Activated gamma-delta T cell treated with Interleukin-2 at 50 U/mL for 16 hours (primary cell): Measurements from ENCODE around the gene CEBPG.
A peak's percentile ranks its signal among the peaks of the same experiment; 100 is the strongest.

Experiments used
- DNase-seq: peaks from one replicate; pipeline ENCODE4 v3.0.0-alpha.2; 2020

CEBPG gene

DNA sequence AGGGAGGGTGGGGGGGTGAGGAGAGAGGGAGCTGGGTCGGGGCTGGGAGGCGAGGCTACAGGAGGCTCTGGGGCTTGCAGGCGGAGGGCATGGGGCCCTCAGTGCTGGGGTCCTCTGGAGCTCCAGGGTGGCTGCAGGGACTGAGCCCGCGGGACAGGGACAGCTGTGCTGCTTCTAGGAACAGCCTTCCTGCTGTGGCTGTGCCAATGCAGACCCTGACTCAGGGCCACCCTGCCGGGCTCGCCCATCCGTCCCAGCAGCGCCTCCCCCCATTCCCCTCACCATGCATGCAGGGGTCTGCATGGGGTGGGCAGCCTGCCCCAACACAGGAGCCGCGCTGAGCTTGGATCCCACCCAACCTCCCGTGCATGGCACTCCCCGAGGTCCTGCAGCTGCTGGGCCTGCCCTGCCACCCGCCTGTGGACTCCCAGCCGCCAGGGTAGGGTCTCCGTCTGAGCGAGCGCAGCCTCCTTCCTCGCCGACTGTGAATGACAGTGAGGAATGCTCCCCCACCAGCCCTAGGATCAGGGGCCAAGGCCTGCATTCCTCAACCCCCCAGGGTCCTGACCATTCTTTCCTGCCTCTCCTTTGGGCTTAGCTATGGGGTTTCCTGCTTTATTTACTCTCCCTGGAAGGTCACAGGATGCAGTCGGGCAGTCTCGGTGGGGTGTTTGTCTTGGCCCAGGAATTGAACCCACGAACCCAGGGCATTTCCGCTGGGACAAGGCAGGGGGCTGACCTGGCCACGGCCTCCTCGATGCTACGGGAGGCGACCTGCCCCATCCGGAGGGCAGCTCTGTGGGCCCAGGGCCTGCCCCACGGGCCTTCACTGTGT is 23.4 kb downstream of the CEBPG start:
- DNase-seq: no peak

DNA sequence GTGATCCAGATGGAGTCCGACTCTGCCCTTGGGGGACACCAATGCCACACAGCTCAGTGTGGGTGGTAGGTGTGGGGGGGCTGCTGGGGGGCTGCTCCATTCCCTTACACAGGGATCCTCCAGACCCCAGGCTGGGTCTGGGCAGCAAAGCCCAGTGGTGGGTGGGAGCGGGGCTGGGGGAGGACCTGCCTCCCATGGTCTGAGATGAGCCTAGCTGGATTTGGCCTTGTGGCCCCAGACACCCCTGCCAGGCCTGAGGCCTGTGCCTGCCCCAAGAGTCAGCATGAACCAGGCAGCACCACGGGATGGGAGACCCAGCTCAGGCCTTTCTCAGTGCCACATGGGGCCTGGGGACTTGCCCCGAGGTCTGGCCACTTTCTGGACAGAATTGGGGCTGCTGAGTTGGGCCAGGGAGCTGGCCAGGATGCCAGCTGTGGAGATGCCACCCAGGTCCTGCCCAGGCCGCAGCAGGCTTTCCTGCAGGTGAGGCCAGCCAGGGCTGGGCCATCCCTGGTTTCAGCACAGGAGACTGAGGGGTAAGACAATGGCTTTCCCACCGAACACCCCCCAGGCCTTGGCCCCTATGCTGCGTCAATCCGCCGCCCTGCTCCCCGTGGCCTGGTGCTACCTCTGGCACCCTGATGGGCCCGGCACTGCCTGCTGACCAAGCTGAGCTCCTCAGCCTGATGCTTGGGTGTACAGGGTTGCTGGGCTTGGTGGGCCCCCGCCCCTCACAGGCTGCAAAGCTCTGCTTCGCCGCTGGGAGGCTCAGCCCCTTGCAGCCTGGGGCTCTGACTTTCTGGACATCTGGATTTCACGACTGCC is 24.2 kb downstream of the CEBPG start:
- DNase-seq: no peak

DNA sequence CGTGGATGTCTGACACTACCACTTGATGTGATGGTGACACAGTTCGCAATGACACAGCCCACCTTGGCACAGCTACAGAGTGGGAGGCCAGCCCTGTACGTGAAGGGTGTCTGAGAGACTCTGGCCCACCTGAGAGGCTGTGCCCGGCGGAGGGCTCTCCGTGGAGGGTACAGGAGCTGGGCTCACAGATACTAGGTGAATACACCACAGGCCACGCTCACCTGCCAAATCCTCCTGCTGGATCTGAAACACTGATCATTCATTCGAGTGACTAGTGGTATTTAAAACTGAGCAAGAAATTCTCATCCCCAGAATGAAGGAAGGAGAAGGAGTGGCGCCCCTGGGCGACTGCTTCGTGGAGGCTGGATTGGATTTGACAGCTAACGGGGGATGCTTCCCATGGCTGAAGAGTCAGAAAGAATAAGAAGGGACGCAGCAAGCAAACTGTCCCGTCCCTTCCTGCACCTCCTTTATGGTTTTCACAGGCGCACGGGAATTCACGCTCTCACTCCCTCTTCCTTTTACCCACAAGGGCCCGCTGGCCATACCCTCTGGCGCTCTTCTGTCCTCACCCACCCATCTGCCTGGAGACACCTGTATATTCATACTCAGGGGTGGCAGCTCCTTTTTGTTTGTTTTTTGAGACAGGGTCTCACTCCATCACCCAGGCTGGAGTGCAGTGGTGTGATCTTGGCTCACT is 25.0 kb downstream of the CEBPG start:
- DNase-seq: no peak

DNA sequence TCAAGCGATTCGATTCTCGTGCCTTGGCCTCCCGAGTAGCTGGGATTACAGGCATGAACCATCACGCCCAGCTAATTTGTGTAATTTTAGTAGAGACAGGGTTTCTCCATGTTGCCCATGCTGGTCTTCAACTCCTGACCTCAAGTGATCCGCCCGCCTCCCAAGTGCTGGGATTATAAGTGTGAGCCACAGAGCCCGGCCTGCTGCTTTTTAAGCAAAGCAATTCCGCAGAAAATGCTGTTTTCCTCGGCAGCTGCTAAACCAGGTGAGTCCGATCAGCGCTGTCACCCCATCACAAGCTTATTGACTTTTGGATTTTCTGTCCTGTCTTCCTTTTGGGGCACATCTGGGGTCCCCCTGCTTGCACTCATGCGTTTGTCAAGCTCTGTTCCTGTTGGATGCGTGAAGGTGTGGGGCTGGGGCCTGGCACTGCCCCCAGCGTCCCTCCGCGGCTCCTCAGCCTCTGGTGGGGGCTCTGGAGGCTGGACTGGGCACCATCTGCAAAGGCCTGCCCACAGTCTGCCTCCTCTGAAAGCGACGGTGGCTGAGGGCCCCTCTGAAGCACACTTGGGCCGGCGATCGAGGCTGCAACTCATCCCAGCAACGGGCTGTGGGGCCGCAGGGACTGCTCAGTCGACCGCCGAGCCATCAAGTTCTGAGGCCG is 25.7 kb downstream of the CEBPG start:
- no peak for DNase-seq

DNA sequence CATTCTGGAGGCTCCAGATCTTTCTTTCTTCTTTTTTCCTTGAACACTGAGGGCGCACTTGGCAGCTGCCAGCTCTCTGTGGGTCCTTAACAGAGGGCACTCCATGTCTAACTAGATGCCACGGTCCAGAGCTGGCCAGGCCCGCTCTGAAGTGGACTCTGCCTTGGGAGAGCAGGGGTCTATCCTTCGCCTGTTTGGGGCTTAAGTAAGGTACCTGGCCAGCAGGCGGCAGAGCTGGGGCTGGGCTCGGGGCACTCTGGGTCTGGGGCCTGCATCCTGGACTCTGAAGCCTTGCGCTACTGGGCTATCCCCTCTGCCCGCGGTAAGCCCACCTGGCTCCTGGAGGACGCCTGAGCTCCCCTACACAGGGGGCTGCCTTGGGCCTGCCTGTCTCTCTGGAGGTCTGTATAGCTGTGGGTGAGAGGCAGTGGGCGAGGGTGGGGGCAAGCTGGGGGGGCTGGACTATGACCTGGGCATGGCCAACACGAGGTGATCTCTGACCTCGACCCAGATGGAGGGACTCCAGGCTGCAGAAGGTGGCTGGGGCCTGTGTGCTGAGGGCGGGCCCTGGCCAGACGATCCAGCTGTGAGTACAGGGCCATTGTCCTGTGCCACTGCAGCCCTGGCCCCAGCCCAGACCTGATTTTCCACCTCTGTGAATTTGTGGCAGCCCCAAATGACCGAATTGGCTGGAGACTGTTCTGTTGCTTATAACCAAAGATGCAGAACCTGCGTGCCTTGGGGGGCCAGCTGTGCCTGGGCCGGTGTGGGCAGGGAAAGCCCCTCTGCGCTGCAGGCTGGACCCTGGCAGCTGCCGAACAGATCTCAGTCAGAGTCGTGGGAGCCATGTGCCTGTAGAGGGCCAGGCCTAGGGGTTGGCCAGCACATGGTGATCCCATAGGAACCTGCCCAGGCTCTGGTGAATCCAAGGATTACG is 26.5 kb downstream of the CEBPG start:
- DNase-seq: no peak

DNA sequence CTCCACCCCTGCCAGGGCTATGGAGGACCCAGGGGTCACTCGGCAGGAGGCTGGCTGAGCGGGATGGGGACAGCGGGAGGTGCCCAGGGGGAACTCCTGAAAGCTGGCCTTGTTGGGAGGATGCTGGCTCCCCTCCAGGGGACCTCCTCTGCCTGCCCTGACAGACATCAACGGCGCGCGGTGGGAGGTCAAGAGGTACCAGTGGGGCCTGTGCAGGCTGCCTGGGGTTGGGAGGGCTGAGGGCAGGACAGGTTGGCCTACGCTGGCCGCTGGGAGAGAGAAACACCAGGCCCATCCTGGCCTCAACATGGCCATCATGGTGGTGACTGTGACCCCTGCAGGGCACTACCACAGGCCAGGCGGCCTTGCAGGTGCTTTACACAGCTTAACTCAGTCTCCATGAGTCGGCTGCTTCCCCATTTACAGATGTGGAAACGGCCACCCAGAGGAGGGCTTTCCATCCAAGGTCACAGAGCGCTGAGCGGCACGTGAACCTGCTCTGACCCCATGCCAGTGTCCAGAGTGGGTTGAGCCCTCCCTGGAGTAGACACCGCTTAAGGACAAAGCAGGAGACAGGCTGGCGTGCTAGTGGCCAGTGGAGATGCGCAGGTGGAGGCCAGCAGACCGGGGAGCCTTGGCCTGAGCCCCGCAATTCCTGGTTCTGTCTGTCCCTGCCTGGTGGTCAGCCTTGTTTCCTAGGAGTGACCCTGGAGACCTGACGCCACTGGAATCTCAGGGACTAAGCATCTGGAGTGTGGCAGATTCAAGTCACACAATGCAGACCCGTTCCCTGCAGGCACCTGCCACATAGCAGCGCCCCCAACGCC is 27.6 kb downstream of the CEBPG start:
- no peak for DNase-seq

DNA sequence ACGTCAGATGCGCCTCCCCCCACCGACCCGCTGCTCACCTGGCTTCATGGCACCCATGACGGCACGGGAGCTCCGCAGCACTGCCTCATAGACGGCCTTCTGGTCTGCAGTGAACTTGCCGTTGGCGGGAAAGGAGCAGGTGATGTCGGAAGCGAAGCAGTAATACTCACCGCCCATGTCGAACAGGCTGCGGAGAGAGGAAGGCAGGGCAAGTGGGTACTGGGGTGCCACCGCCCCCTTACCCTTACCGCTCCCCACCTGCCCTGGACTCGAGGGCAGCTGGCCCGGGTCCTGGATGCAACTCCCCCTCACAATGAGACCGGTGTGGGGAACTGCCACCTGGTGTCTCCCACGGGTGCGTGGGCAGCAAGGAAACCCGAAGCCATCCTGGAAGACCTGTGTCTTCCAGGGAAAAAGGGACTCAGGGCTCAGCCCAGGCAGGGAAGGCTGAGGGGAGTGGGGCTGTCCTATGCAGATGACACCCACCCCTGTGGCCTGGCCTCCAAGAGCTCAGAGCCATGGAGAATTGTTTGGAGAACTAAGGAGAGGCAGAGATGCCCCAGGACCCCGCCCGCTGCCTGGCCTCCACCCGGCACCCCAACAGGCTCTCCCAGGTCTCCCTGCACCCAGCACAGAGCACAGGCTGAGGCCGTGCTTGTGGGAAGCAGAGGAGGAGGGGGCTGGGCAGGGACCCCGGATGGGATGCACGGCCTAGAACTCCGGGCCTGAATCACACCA is 28.3 kb downstream of the CEBPG start:
- DNase-seq: no peak

- DNase-seq: no peak
These were observed 29.1 kb downstream of the CEBPG start for GRCh38 chr19:33402421-33403220.

DNA sequence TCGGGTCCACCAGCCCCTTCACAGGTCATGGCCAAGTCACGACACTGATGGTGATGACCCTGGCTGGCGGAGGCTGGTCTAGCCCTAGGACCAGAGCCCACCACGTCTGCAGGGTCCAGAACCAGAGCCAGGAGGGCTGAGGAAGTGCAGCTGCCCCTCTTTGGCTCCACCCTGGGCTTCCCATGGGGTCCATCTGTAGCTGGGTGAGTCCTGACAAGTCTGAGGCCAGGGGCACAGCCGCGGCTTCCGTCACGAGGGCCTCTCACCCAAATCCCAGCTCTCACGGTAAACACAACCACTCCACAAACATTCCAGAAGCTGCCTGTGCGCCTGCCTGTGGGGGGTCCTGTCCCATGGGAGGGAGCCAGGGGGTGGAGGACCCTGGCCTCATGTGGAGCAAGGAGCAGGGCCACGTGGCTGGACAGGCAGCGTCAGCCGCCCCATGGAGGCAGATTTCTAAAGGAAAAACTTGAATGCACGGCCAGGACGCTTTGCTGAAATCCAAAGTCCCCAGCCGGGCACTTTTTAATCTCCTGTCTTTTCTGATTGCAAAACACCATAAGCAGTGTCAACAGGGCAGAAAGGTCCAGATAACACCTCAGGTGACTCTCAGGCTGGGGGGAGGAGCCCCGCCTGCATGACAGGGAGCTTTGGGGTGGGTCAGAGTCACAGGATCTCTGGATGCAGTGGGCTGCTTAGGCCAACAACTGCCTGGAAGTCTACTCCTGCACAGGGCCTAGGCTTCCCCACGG is 29.9 kb downstream of the CEBPG start:
- DNase-seq: no peak

- DNase-seq: no peak
These were observed 30.4 kb downstream of the CEBPG start for GRCh38 chr19:33403973-33404304.

- DNase-seq: no peak
These were observed 31.2 kb downstream of the CEBPG start for GRCh38 chr19:33404506-33405253.

- no peak for DNase-seq
These were observed 31.7 kb downstream of the CEBPG start for GRCh38 chr19:33405254-33405552.

GRCh38 chr19:33405553-33406461 is 32.3 kb downstream of the CEBPG start:
- no peak for DNase-seq

GRCh38 chr19:33406521-33407139 is 33.1 kb downstream of the CEBPG start:
- DNase-seq: peak; percentile 72

GRCh38 chr19:33407140-33407551 is 33.6 kb downstream of the CEBPG start:
- DNase-seq: no peak

DNA sequence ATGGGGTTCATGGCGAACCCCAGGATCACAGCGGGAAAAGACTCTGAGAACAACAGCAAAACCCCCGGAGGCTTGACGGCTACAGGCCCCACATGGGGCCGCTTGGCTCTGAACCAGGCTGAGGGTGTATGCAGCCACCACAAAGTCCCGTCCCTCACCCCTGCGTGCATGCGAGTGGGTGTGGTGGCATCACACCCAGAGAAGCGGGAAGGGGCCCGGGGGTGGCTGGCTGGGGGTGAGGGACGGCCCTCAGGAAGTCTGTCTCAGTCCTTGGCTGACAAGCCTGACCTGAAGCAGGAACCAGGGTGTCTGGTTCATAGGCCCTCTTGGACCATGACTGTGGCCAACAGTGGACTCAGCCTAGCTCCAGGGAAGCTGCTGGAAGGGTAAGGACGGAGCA is 34.2 kb downstream of the CEBPG start:
- no peak for DNase-seq
